WERI-Rb-1 (cell line): ENCODE results near the gene LSG1.

Experiments used
- DNase-seq: peaks from one replicate; pipeline ENCODE4 v3.0.0-alpha.2; 2020
- H3K27ac ChIP-seq: fragments of 250-450 bp; sonication (Bioruptor Pico); 2 replicates; pipeline ENCODE4 v1.5.1; 2020; ENCODE audit warnings: mild to moderate bottlenecking, moderate library complexity
- H3K27me3 ChIP-seq: fragments of 250-450 bp; sonication (Bioruptor Pico); 2 replicates; pipeline ENCODE4 v1.5.1; 2021; ENCODE audit warnings: mild to moderate bottlenecking, low read depth, moderate library complexity; ENCODE audit not compliant: insufficient read depth, severe bottlenecking
- H3K36me3 ChIP-seq: fragments of 250-450 bp; sonication (Bioruptor Pico); 2 replicates; pipeline ENCODE4 v1.5.1; 2020; ENCODE audit warnings: mild to moderate bottlenecking, moderate library complexity
- H3K4me3 ChIP-seq: 2 replicates; pipeline ENCODE4 v1.5.1; 2011; ENCODE audit warnings: low read depth, mild to moderate bottlenecking, control low read depth, low read length
- H3K9me3 ChIP-seq: fragments of 250-450 bp; sonication (Bioruptor Pico); 2 replicates; pipeline ENCODE4 v1.5.1; 2021; ENCODE audit warnings: mild to moderate bottlenecking, moderate library complexity; ENCODE audit not compliant: severe bottlenecking
- TF ChIP-seq, protein P1 (sequence below): IDR thresholded peaks from 2 replicates; pipeline ENCODE4 v1.5.1; 2011; ENCODE audit warnings: low read depth, mild to moderate bottlenecking, control low read depth, inconsistent platforms, low read length

LSG1 gene

DNA sequence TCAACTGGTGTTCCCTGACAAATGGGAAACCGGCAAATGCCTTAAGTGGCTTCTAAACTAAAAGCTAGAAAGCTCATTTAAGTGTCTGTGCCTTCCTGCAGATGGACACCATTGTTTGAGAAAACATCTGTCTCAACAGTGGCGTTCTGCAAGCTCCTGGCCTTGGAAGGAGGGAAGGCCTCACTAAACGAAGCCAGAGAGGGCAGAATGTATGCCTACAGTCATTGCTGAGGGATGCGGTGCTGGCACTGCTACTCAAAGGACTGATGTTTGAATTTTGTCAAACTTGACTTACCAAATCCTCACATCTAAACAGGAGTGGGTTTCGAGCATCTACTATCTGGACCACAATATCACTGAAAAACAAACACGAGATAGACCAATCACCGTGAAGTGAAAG is 12.2 kb downstream of the LSG1 start:
- Histone ChIP-seq H3K27me3 (no peaks in the 10 kb centered on the region), H3K4me3 (no peak overlapping the region), H3K9me3 (no peaks in the 10 kb centered on the region), H3K36me3 (peaks cover 8% of the 10 kb centered on the region), H3K27ac (no peak overlapping the region)
- DNase-seq, result no peak
- TF ChIP-seq, protein P1, sequence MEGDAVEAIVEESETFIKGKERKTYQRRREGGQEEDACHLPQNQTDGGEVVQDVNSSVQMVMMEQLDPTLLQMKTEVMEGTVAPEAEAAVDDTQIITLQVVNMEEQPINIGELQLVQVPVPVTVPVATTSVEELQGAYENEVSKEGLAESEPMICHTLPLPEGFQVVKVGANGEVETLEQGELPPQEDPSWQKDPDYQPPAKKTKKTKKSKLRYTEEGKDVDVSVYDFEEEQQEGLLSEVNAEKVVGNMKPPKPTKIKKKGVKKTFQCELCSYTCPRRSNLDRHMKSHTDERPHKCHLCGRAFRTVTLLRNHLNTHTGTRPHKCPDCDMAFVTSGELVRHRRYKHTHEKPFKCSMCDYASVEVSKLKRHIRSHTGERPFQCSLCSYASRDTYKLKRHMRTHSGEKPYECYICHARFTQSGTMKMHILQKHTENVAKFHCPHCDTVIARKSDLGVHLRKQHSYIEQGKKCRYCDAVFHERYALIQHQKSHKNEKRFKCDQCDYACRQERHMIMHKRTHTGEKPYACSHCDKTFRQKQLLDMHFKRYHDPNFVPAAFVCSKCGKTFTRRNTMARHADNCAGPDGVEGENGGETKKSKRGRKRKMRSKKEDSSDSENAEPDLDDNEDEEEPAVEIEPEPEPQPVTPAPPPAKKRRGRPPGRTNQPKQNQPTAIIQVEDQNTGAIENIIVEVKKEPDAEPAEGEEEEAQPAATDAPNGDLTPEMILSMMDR, result no peak

GRCh38 chr3:194658477-194659242 is 13.3 kb downstream of the LSG1 start:
- TF ChIP-seq, protein P1, result no peak
- H3K4me3 ChIP-seq, result no peak overlapping the region
- H3K27ac ChIP-seq, result no peak overlapping the region
- H3K27me3 ChIP-seq, result no peaks in the 10 kb centered on the region
- H3K9me3 ChIP-seq, result no peaks in the 10 kb centered on the region
- peaks cover 8% of the 10 kb centered on the region for H3K36me3 ChIP-seq
- DNase-seq, result no peak

DNA sequence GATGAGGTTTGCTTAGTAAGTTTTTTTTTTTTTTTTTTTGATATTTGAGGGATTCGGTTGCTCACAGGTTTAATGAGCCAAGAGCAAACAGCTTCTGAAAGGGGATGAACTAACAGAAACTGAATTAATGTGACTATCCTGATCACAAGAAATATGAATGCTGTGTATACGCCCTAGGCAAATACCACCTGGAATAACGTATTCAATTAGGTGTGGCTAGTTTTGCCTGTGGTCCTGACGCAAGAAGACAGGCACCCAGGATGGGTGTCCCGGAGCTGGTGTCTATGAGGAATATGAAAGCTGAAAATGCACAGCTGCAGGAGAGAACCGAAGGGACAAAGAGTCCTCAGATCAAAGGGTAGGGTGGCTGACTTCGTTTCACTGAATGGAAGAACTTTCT is 14.6 kb downstream of the LSG1 start:
- H3K36me3 ChIP-seq, result peaks cover 8% of the 10 kb centered on the region
- H3K27me3 ChIP-seq, result no peaks in the 10 kb centered on the region
- DNase-seq, result no peak
- H3K9me3 ChIP-seq, result no peaks in the 10 kb centered on the region
- no peak overlapping the region for H3K4me3 ChIP-seq
- TF ChIP-seq, protein P1, result no peak
- H3K27ac ChIP-seq, result no peak overlapping the region

- no peaks in the 10 kb centered on the region for H3K27me3 ChIP-seq
- no peak for DNase-seq
- TF ChIP-seq, protein P1, result no peak
- H3K36me3 ChIP-seq, result peaks cover 12% of the 10 kb centered on the region
- H3K4me3 ChIP-seq, result no peak overlapping the region
- H3K27ac ChIP-seq, result no peak overlapping the region
- H3K9me3 ChIP-seq, result no peaks in the 10 kb centered on the region
Measured at GRCh38 chr3:194654443-194654842, 17.5 kb downstream of the LSG1 start.

DNA sequence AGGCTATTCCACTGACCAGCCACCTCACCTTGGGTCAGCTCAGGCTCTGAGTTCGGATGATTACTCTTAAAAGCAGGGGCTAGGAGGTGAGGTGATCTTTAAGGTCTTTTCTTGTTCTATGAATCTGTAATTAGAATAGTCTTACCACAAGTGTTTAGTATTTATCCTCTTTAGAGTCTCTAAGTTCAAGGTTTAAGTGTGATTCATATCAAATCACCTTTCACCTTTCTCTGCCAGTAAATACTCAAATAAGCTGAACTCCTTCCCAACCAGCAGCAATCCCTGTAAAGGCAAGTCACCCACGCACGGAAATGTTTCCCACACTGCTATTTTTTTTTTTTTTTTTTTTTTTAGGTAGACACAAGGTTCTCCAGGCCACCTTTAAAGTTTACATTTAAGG is 24.2 kb downstream of the LSG1 start:
- TF ChIP-seq, protein P1, result no peak
- no peak overlapping the region for H3K4me3 ChIP-seq
- H3K27me3 ChIP-seq, result no peaks in the 10 kb centered on the region
- no peak for DNase-seq
- H3K36me3 ChIP-seq, result peaks cover 6% of the 10 kb centered on the region
- no peaks in the 10 kb centered on the region for H3K9me3 ChIP-seq
- no peak overlapping the region for H3K27ac ChIP-seq

DNA sequence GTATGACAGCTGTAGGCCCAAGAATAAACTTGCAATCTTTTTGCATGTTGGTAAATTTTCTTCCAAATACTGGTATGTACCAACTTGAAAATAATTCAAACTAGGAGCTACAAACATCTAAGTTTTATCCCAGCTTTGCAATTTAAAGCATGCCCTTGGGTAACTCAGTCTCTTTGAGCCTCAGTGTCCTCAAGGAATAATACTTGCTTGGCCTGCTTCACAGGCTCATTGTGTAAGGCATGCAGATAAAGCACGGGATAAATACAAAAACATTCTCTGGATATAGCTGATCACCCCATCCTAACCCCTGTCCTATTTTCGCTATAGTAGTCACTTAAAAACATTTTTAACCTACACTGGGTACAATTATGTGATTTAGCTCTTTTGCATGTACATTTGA is 29.2 kb downstream of the LSG1 start:
- no peaks in the 10 kb centered on the region for H3K27me3 ChIP-seq
- no peaks in the 10 kb centered on the region for H3K9me3 ChIP-seq
- H3K36me3 ChIP-seq, result 0 out of 2 replicates have a peak, but pooled peaks cover 3% of the 10 kb centered on the region
- H3K27ac ChIP-seq, result no peak overlapping the region
- no peak overlapping the region for H3K4me3 ChIP-seq
- DNase-seq, result no peak
- TF ChIP-seq, protein P1, result no peak
